ENCODE results near the gene SCUBE1.

The SCUBE1 gene

GRCh38 chr22:43233529-43233928 lies 109.6 kb downstream of the SCUBE1 start:
- DNase-seq, result no peak

- DNase-seq, result no peak
Observed at GRCh38 chr22:43232445-43232844, 110.7 kb downstream of the SCUBE1 start.

GRCh38 chr22:43231724-43232034 lies 111.5 kb downstream of the SCUBE1 start:
- no peak for DNase-seq

GRCh38 chr22:43230971-43231723 lies 112.0 kb downstream of the SCUBE1 start:
- DNase-seq, result peak; percentile 58 to 70

GRCh38 chr22:43230571-43230970 lies 112.6 kb downstream of the SCUBE1 start:
- no peak for DNase-seq

GRCh38 chr22:43228863-43229262 lies 114.3 kb downstream of the SCUBE1 start:
- no peak for DNase-seq

- DNase-seq, result peak; percentile 12 to 19
Observed at GRCh38 chr22:43228330-43228729, 114.8 kb downstream of the SCUBE1 start.

- DNase-seq, result no peak
Observed at GRCh38 chr22:43227239-43227630, 115.9 kb downstream of the SCUBE1 start.

- DNase-seq, result peak in 1 of 2 experiments; percentile 11
Observed at GRCh38 chr22:43226377-43227238, 116.6 kb downstream of the SCUBE1 start.

- DNase-seq, result no peak
Observed at GRCh38 chr22:43225609-43226008, 117.6 kb downstream of the SCUBE1 start.

- DNase-seq, result no peak
Observed at GRCh38 chr22:43222987-43223386, 120.2 kb downstream of the SCUBE1 start.

GRCh38 chr22:43222262-43222661 lies 120.9 kb downstream of the SCUBE1 start:
- no peak for DNase-seq

- no peak for DNase-seq
Observed at GRCh38 chr22:43220625-43221380, 122.4 kb downstream of the SCUBE1 start.

- no peak for DNase-seq
Observed at GRCh38 chr22:43218786-43219185, 124.4 kb downstream of the SCUBE1 start.

GRCh38 chr22:43217285-43218030 lies 125.7 kb downstream of the SCUBE1 start:
- DNase-seq, result no peak

- DNase-seq, result peak; percentile 1 to 4
Observed at GRCh38 chr22:43216738-43217137, 126.4 kb downstream of the SCUBE1 start.

- no peak for DNase-seq
Observed at GRCh38 chr22:43213962-43214361, 129.2 kb downstream of the SCUBE1 start.

- no peak for DNase-seq
Observed at GRCh38 chr22:43213051-43213450, 130.1 kb downstream of the SCUBE1 start.

GRCh38 chr22:43212434-43212952 lies 130.7 kb downstream of the SCUBE1 start:
- DNase-seq, result no peak

- no peak for DNase-seq
Observed at GRCh38 chr22:43211941-43212433, 131.2 kb downstream of the SCUBE1 start.

GRCh38 chr22:43210631-43211515 lies 132.3 kb downstream of the SCUBE1 start:
- DNase-seq, result no peak

Measured in NCI-H2081 (cell line).